Vagina (tissue), 2 donors: ENCODE data around the gene ELAVL3.

Experiments used
- CTCF ChIP-seq, 3 experiments: fragments of 450-650 bp in 2 of 3; fragments of 200-600 bp in 1 of 3; sonication (generic) in 1 of 3; IDR thresholded peaks; one replicate each; pipeline ENCODE4 v1.5.1; 2017 to 2019; ENCODE audit warnings: antibody characterized with exemption in 3 of 3, mild to moderate bottlenecking in 2 of 3, moderate library complexity in 2 of 3
- POLR2A ChIP-seq, 2 donors: fragments of 450-650 bp; IDR thresholded peaks; one replicate each; pipeline ENCODE4 v1.6.1; 2017; ENCODE audit warnings: antibody characterized with exemption in 2 of 2, mild to moderate bottlenecking in 2 of 2, moderate library complexity in 2 of 2
- POLR2AphosphoS5 ChIP-seq, 2 donors: sonication (generic); formaldehyde crosslinking; IDR thresholded peaks; one replicate each; pipeline ENCODE4 v1.9.0; 2017; ENCODE audit warnings: antibody characterized with exemption in 2 of 2, mild to moderate bottlenecking in 2 of 2, low read depth in 1 of 2; ENCODE audit not compliant: insufficient read depth in 1 of 2

GRCh38 chr19:11456659-11457058 is 24.2 kb downstream of the ELAVL3 start:
- TF ChIP-seq POLR2A (IDR thresholded peaks at IDR 0.05) (no peak), POLR2AphosphoS5 (IDR thresholded peaks at IDR 0.05; ENCODE audit: insufficient read depth in 1 of 2, low read depth in 1 of 2) (no peak), CTCF (IDR thresholded peaks at IDR 0.05) (no peak)
